NCI-H2227 (cell line): ENCODE data around the gene PDXP.
A peak's percentile ranks its signal among the peaks of the same experiment; 100 is the strongest.
"Not testable (repeated sequence)": the region's sequence is repeated elsewhere in the genome, so short reads cannot be mapped to it uniquely, and the experiment has no call there.

Experiments used
- DNase-seq: peaks from one replicate; lab custom pipeline; 2025; ENCODE audit not compliant: unreplicated experiment; lab: John Stamatoyannopoulos, UW

PDXP gene

GRCh38 chr22:37696260-37696656 is 37.7 kb downstream of the PDXP start:
- not testable (repeated sequence) for DNase-seq

GRCh38 chr22:37696657-37697537 is 38.4 kb downstream of the PDXP start, which contains the start of gene TRIOBP:
TRIOBP (plus strand) TSS chr22:37697048; CDS start chr22:37701366, 4,318 bp downstream.
- peak; percentile 93 for DNase-seq

- DNase-seq, result no peak
Observed at GRCh38 chr22:37697538-37697835, 39.0 kb downstream of the PDXP start.

- DNase-seq, result no peak
Observed at GRCh38 chr22:37701141-37701786, 42.7 kb downstream of the PDXP start.

- DNase-seq, result no peak
Observed at GRCh38 chr22:37703906-37704305, 45.4 kb downstream of the PDXP start.

GRCh38 chr22:37704645-37705044 is 46.1 kb downstream of the PDXP start:
- no peak for DNase-seq

- no peak for DNase-seq
Observed at GRCh38 chr22:37705205-37705604, 46.7 kb downstream of the PDXP start.

- DNase-seq, result no peak
Observed at GRCh38 chr22:37708580-37709444, 50.3 kb downstream of the PDXP start.

GRCh38 chr22:37709445-37709765 is 50.9 kb downstream of the PDXP start:
- no peak for DNase-seq

- DNase-seq, result no peak
Observed at GRCh38 chr22:37710675-37711074, 52.2 kb downstream of the PDXP start.

- no peak for DNase-seq
Observed at GRCh38 chr22:37711490-37711889, 53.0 kb downstream of the PDXP start.

GRCh38 chr22:37713761-37714160 is 55.2 kb downstream of the PDXP start:
- DNase-seq, result no peak

- DNase-seq, result no peak
Observed at GRCh38 chr22:37714634-37715033, 56.1 kb downstream of the PDXP start.

GRCh38 chr22:37715760-37716159 is 57.2 kb downstream of the PDXP start:
- no peak for DNase-seq
